ENCODE results near the gene SCARF2.

The SCARF2 gene

GRCh38 chr22:20440637-20441591 is 3.3 kb upstream of the SCARF2 start:
- DNase-seq (ENCODE audit: low read depth in 2 of 2) = no peak

GRCh38 chr22:20439928-20440575 is 2.4 kb upstream of the SCARF2 start:
- no peak for DNase-seq (ENCODE audit: low read depth in 2 of 2)

- no peak for DNase-seq (ENCODE audit: low read depth in 2 of 2)
These were observed 1.9 kb upstream of the SCARF2 start for GRCh38 chr22:20439556-20439927.

- DNase-seq (ENCODE audit: low read depth in 2 of 2) = no peak
These were observed 1.3 kb upstream of the SCARF2 start for GRCh38 chr22:20438678-20439492.

- DNase-seq (ENCODE audit: low read depth in 2 of 2) = no peak
These were observed 727 bp upstream of the SCARF2 start for GRCh38 chr22:20438427-20438677.

GRCh38 chr22:20436768-20437612 is 635 bp downstream of the SCARF2 start:
- DNase-seq (ENCODE audit: low read depth in 2 of 2) = no peak

- DNase-seq (ENCODE audit: low read depth in 2 of 2) = no peak
These were observed 1.3 kb downstream of the SCARF2 start for GRCh38 chr22:20436307-20436767.

GRCh38 chr22:20435436-20436306 is 2.0 kb downstream of the SCARF2 start:
- DNase-seq (ENCODE audit: low read depth in 2 of 2) = no peak

- no peak for DNase-seq (ENCODE audit: low read depth in 2 of 2)
These were observed 2.9 kb downstream of the SCARF2 start for GRCh38 chr22:20434773-20435172.

- no peak for DNase-seq (ENCODE audit: low read depth in 2 of 2)
These were observed 3.3 kb downstream of the SCARF2 start for GRCh38 chr22:20434264-20434751.

- no peak for DNase-seq (ENCODE audit: low read depth in 2 of 2)
These were observed 3.9 kb downstream of the SCARF2 start for GRCh38 chr22:20433686-20434241.

GRCh38 chr22:20433191-20433590 is 4.4 kb downstream of the SCARF2 start:
- DNase-seq (ENCODE audit: low read depth in 2 of 2) = no peak

- no peak for DNase-seq (ENCODE audit: low read depth in 2 of 2)
These were observed 5.4 kb downstream of the SCARF2 start for GRCh38 chr22:20432244-20432686.

GRCh38 chr22:20431511-20432192 is 6.0 kb downstream of the SCARF2 start:
- DNase-seq (ENCODE audit: low read depth in 2 of 2) = no peak

GRCh38 chr22:20430720-20431510 is 6.7 kb downstream of the SCARF2 start:
- DNase-seq (ENCODE audit: low read depth in 2 of 2) = peak; percentile 55 to 56

GRCh38 chr22:20430101-20430719 is 7.4 kb downstream of the SCARF2 start:
- no peak for DNase-seq (ENCODE audit: low read depth in 2 of 2)

- DNase-seq (ENCODE audit: low read depth in 2 of 2) = peak; percentile 72 to 75
These were observed 8.1 kb downstream of the SCARF2 start for GRCh38 chr22:20429254-20430100.

All from stimulated activated CD4-positive, alpha-beta T cell treated with anti-CD3 and anti-CD28 coated beads, Interleukin-4, amount 100 ng/mL, for 48 hours (primary cell).